Prostate gland (tissue), 2 donors: ENCODE measurements around the gene MPC1L. TPM values are rescaled to one million over a fixed set of nuclear protein-coding genes. Genes with fewer than 3 reads are reported as not detected.

Experiments
- DNase-seq: peaks from one replicate; pipeline ENCODE4 v3.0.0-alpha.2; 2019; ENCODE audit warnings: low spot score
- H3K27ac ChIP-seq, 2 donors: fragments of 200-600 bp; sonication (generic); 2 replicates each; pipeline ENCODE4 v1.5.1; 2017 to 2019
- H3K27me3 ChIP-seq: fragments of 200-600 bp; sonication (generic); replicated peaks from 2 replicates; pipeline ENCODE4 v1.5.1; 2019; ENCODE audit not compliant: insufficient read depth
- H3K36me3 ChIP-seq, 2 donors: fragments of 200-600 bp; sonication (generic); 1 replicate in 1 of 2; 2 replicates in 1 of 2; pipeline versions ENCODE4 v1.5.1 to v1.8.1; 2017 to 2019
- H3K4me1 ChIP-seq: fragments of 200-600 bp; sonication (generic); replicated peaks from 2 replicates; pipeline ENCODE4 v1.5.1; 2019
- H3K4me3 ChIP-seq, 2 donors: fragments of 200-600 bp; sonication (generic); 2 replicates each; pipeline ENCODE4 v1.5.1; 2017 to 2019
- H3K9me3 ChIP-seq: fragments of 200-600 bp; sonication (generic); 2 replicates; pipeline ENCODE4 v1.5.1; 2017
- POLR2A ChIP-seq: fragments of 450-650 bp; IDR thresholded peaks from one replicate; pipeline ENCODE4 v1.6.1; 2016; ENCODE audit warnings: antibody characterized with exemption, mild to moderate bottlenecking
- POLR2AphosphoS5 ChIP-seq: sonication (generic); formaldehyde crosslinking; IDR thresholded peaks from one replicate; pipeline ENCODE4 v1.6.1; 2017; ENCODE audit warnings: antibody characterized with exemption
- WGBS: methylation state at CpG from one replicate; pipeline ENCODE4 v1.1.5; 2018; 5-methylcytosine and 5-hydroxymethylcytosine counted together
- intact Hi-C: fragments of 100-400 bp; cut with DNase I; formaldehyde crosslinking; loops from one replicate; pipeline ENCODE4 v1.14.2; 2022
- total RNA-seq, 2 donors: library from RNA; depleted of rRNA; stranded (reverse); fragments of >200 nt; gene quantifications; one replicate each; pipeline ENCODE4 v1.1.0, GENCODE V29; 2016
- TF ChIP-seq, protein P1 (sequence below), 4 experiments: fragments of 200-600 bp in 2 of 4; fragments of 450-650 bp in 2 of 4; sonication (generic) in 2 of 4; IDR thresholded peaks; 1 replicate in 3 of 4; 2 replicates in 1 of 4; pipeline ENCODE4 v1.5.1; 2016 to 2019; ENCODE audit warnings: antibody characterized with exemption in 4 of 4, mild to moderate bottlenecking in 2 of 4, moderate library complexity in 2 of 4

MPC1L gene
- total RNA-seq, 2 donors from 2014 or later: 2.6 TPM; not detected in 1

DNA sequence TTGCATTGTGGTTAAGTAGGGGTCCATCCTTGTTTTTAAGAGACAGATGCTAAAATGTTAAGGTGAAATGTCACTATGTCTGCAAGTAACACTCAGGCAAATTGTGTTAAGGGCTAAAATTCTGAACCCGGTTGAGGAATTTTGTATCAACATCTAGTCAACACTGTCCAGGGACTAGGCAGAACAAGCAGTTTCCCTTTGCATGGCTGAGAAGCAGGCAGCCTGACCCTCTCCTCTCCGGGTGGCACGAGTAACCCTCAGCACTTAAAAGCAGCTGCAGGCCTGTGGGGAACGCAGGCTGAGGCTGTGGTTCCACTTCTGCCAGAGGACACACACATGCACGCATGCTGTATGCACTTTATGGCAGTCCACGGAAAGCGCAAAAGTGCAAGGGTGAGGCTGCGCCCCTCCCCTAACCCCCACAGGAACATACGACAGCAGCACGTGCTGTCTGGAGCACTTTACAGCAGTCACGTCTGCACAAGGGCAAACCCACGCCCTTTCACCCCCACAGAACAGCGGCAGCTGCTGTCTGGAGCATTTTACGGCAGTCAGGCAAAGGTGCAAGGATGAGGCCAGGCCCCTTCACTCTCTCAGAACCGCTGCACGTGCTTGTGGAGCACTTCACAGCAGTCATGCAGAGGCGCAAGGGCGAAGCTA is 619 bp upstream of the MPC1L start:
- DNase-seq: no peak
- no peaks in the 10 kb centered on the region for H3K36me3 ChIP-seq
- no peak overlapping the region for H3K4me3 ChIP-seq
- intact Hi-C loops: no loop called here
- TF ChIP-seq POLR2AphosphoS5 (no peak), POLR2A (no peak)
- TF ChIP-seq, protein P1, sequence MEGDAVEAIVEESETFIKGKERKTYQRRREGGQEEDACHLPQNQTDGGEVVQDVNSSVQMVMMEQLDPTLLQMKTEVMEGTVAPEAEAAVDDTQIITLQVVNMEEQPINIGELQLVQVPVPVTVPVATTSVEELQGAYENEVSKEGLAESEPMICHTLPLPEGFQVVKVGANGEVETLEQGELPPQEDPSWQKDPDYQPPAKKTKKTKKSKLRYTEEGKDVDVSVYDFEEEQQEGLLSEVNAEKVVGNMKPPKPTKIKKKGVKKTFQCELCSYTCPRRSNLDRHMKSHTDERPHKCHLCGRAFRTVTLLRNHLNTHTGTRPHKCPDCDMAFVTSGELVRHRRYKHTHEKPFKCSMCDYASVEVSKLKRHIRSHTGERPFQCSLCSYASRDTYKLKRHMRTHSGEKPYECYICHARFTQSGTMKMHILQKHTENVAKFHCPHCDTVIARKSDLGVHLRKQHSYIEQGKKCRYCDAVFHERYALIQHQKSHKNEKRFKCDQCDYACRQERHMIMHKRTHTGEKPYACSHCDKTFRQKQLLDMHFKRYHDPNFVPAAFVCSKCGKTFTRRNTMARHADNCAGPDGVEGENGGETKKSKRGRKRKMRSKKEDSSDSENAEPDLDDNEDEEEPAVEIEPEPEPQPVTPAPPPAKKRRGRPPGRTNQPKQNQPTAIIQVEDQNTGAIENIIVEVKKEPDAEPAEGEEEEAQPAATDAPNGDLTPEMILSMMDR (IDR thresholded peaks at IDR 0.05): no peak
- WGBS: 67% methylated on average over 15 of the region's 18 CpGs
- H3K4me1 ChIP-seq: no peaks in the 10 kb centered on the region
- H3K9me3 ChIP-seq: no peaks in the 10 kb centered on the region
- H3K27me3 ChIP-seq: no peaks in the 10 kb centered on the region
- H3K27ac ChIP-seq: no peak overlapping the region

DNA sequence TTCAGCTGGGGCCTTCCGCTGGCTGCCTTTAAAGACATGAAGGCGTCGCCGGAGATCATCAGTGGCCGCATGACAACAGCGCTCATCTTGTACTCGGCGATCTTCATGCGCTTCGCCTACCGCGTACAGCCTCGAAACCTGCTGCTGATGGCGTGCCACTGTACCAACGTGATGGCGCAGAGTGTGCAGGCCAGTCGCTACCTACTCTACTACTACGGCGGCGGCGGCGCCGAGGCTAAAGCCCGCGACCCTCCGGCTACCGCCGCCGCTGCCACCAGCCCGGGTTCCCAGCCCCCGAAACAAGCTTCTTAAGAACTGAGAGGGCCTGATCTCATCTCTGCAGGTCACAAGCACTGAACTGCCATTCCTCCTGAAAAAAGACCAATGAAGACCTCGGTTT is 437 bp downstream of the MPC1L start:
- Histone ChIP-seq H3K36me3 (no peaks in the 10 kb centered on the region), H3K4me3 (no peak overlapping the region), H3K4me1 (no peaks in the 10 kb centered on the region), H3K27ac (no peak overlapping the region), H3K9me3 (no peaks in the 10 kb centered on the region), H3K27me3 (no peaks in the 10 kb centered on the region)
- intact Hi-C loops: no loop called here
- WGBS: 56% methylated on average over 1 of the region's 32 CpGs
- no peak for DNase-seq
- TF ChIP-seq POLR2A (no peak), POLR2AphosphoS5 (no peak)
- TF ChIP-seq, protein P1 (IDR thresholded peaks at IDR 0.05): no peak

DNA sequence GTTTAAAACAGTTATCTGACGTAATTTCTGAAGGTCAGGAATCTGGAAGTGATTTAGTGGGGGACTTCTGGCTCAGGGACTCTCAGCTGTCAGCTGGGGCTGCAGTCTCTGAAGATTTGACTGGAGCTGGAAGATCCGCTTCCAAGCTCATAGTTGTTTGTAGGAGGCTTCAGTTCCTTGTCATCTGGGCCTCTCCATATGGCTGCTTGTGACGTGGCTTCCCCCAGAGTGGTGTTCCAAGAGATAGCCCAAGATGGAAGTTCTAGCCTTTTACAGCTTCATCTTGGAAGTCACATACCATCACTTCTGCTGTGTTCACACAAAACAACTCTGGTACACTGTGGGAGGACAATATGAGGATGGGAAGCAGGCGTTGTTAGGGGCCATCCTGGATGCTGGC is 2.1 kb downstream of the MPC1L start:
- Histone ChIP-seq H3K36me3 (no peaks in the 10 kb centered on the region), H3K4me1 (no peaks in the 10 kb centered on the region), H3K27me3 (no peaks in the 10 kb centered on the region), H3K9me3 (no peaks in the 10 kb centered on the region), H3K27ac (no peak overlapping the region), H3K4me3 (no peak overlapping the region)
- 95% methylated on average over 4 of the region's 4 CpGs for WGBS
- no peak for DNase-seq
- intact Hi-C loops: no loop called here
- no peak for TF ChIP-seq POLR2A
- no peak for TF ChIP-seq POLR2AphosphoS5
- TF ChIP-seq, protein P1 (IDR thresholded peaks at IDR 0.05): no peak

DNA sequence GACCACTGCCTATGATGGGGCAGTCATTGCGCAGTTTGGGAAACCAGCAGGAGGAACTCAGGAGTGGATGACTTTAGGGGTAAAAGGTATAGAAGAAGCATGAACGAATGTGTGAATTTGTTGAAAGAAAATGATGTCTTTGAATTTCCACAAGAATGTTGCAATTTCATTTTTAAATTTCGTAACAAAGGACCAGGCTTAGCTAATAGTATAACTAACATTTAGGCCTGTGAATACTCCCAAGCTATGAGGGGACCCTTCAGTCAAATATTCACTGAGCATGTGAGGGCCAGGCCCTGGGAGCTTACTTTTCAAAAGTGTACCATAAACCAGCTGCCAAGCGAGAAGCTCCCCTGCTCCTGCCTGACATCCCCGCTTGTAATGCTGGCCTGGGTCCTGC is 5.3 kb downstream of the MPC1L start:
- TF ChIP-seq, protein P1 (IDR thresholded peaks at IDR 0.05): no peak
- no peak for TF ChIP-seq POLR2AphosphoS5
- no peak for TF ChIP-seq POLR2A
- 85% methylated on average over 4 of the region's 5 CpGs for WGBS

DNA sequence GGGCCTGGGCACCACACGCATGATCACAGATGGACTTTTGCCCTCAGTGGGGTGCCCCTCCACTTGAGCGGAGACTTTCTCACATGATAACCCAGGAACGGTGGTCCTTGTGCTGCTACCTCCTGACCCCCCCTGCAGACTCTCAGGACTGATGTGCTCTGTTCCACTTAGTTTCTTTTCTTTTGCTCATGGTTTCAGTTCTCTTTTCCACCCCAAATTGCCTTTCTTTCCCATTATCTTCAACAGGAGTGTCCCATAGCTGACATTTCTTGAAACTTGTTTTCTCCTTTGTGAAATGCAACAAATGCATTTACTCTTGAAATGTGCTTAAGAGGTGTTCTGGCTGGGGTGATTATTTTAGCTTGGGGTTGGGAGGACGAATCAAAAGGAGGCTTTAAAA is 9.0 kb downstream of the MPC1L start:
- Histone ChIP-seq H3K4me1 (no peaks in the 10 kb centered on the region), H3K4me3 (no peak overlapping the region), H3K27me3 (no peaks in the 10 kb centered on the region), H3K36me3 (no peaks in the 10 kb centered on the region), H3K9me3 (no peaks in the 10 kb centered on the region), H3K27ac (no peak overlapping the region)
- TF ChIP-seq POLR2AphosphoS5: no peak
- TF ChIP-seq, protein P1 (IDR thresholded peaks at IDR 0.05): no peak
- TF ChIP-seq POLR2A: no peak
- intact Hi-C loops: no loop called here
- 91% methylated on average over 3 of the region's 4 CpGs for WGBS
- no peak for DNase-seq

More for the DNA sequence above, 5.3 kb downstream of the MPC1L start:
- Histone ChIP-seq H3K4me3 (no peak overlapping the region), H3K4me1 (no peaks in the 10 kb centered on the region), H3K27ac (no peak overlapping the region), H3K27me3 (no peaks in the 10 kb centered on the region), H3K36me3 (no peaks in the 10 kb centered on the region), H3K9me3 (no peaks in the 10 kb centered on the region)
- intact Hi-C loops: no loop called here
- no peak for DNase-seq
